NCI-H345 treated with DMSO at 0.1 percent for 48 hours (cell line): ENCODE results near the gene SIX3.

Source experiments
- DNase-seq: peaks from one replicate; lab custom pipeline; 2025; ENCODE audit not compliant: unreplicated experiment; lab: John Stamatoyannopoulos, UW

The SIX3 gene

DNA sequence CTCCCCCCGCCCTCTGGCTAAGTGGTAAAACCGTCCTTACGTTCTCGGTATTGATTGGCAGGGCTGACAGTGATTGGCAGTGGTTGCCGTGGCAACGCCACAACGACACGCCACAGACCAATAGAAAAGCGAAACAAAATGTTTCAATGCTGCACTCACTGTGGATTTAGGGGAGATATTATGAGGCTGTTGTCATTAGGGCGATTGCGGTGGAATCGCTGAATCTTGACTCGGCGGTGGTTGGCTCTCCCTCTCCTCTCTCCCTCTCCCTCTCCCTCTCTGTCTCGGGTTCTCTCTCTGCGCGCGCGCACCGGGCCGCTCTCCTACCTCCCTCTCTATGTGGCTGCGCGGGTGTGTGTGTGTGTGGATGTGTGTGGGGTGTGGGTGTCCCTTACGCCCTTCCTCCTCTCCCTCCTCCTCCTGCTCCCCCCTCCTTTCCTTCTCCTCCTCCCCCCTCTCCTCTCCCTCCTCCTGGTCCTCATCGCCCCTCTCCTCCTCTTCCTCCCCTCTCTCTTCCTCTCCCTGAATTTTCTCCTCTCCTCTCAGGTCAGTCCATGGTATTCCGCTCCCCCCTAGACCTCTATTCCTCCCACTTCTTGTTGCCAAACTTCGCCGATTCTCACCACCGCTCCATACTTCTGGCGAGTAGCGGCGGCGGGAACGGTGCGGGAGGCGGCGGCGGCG is at the start of gene SIX3:
TSS of gene SIX3 (plus strand) at position 152 of the 684 bp plus-strand sequence. CDS start at position 555, 403 bp downstream.
- no peak for DNase-seq

DNA sequence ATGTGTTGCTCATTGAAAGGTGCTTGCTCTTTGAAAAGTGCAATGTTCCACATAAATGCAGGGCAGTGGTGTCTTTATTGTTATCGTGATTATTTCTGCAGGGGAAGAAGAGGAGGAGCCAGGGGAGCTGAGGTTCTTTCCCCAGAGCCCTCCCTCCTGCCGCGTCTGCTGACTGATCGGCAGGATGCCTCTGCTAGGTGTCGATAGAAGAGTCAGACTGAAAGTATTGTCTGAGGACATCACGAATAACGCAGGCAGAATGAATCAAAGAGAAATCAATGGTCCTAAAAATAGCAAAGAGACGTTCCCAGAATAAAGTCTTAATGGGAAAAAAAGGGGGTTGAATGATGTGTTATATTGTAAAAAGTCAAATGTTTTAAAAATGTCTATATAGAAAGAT is 47.4 kb upstream of the SIX3 start:
- DNase-seq = no peak

DNA sequence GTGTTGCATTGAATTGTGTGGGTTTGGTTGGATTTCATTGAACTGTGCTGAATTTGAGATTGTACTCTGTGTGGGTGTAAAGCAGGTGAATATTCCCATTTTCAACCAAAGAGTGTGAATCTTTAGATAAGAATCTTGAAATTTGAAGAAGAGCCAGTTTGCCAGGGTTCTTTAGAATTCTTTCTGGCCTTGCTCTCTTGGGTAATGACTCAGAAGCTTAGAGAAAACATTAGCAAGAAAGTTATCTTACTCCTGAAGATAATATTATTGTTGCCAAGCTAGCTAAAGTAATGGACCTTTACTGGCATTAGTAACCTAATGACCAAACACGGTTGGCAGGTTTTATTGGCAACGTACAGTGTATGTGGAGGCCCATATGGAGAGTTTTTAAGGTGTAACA is 46.4 kb upstream of the SIX3 start:
- DNase-seq = no peak

GRCh38 chr2:44897406-44897805 is 44.1 kb upstream of the SIX3 start:
- no peak for DNase-seq

- DNase-seq = no peak
Observed at GRCh38 chr2:44902217-44903137, 39.0 kb upstream of the SIX3 start.

DNA sequence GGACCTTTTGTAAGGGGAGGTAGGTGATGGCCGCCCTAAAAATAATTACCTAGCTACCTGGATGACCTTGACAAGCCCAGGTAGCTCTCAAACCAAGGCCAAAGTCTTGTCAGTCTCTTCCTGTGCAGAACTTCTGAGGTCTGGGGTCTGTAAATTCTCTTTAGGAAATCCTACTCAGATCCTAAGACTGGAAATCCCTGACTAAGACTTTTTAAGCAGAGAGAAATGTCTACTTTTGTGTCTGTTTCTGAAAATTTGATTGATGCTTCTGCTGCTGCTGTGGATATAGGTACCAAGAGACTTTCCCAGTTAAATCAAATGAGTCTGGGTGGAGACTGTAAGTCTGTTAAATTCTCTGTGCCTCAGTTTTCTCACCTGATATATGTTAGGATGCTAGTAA is 36.9 kb upstream of the SIX3 start:
- no peak for DNase-seq

DNA sequence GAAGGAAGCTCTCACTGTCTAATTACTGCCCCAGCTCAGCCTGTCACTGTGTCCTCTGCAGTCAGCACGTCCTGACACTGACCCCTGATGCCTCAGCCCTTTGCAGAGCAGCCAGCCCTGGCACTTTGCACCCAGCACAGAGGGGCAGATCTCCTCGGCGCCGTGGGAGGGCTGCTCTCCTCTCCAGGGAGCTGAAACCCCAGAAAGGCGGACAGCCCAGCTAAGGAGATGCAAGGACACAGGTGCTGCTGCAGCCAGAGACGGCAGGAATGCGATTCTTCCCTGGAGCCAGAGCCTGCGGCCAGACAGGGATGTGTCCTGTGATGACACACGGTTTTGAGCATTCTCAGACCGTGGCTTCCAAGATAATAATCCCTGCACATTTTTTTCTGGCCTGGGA is 34.5 kb upstream of the SIX3 start:
- no peak for DNase-seq

DNA sequence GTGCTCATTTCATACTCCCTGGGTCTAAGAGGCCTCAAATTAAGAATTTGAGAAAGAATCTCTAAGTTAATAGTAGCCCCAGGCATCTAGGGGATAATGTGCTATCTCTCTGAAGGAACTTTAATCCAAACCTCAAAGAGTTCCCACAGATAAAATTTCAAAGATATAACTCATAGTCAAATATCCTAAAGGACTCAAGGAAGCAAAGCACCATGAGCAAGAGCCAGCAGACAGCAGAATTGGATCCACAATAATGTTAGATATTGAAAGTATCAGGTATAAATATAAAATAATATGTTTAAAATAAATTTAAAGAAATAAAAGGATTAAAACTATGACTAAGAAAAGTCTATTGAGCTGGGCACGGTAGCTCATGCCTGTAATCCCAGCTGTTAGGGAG is 31.7 kb upstream of the SIX3 start:
- DNase-seq = no peak

DNA sequence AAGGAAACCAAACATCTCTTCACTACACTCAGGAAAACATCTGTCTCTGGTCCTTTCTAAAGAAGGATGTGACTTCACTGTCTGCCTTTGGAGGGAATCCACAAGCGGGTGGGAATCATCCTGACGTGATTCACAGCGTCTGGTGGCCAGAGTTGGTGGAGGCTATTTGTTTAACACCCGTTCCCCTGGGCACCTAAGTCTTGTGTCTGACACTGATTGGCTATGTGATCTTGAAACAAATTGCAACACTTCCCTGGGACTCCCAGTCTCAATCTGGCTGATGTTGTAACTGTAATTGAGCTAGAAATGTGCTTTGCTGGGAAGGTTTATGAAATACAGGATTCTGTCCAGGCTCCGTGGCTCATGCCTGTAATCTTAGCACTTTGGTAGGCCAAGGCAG is 28.8 kb upstream of the SIX3 start:
- DNase-seq = no peak

GRCh38 chr2:44916291-44916690 is 25.2 kb upstream of the SIX3 start:
- no peak for DNase-seq

GRCh38 chr2:44918095-44918775 is 23.3 kb upstream of the SIX3 start:
- no peak for DNase-seq

- no peak for DNase-seq
Observed at GRCh38 chr2:44920751-44921150, 20.8 kb upstream of the SIX3 start.

GRCh38 chr2:44922776-44923175 is 18.7 kb upstream of the SIX3 start:
- no peak for DNase-seq

DNA sequence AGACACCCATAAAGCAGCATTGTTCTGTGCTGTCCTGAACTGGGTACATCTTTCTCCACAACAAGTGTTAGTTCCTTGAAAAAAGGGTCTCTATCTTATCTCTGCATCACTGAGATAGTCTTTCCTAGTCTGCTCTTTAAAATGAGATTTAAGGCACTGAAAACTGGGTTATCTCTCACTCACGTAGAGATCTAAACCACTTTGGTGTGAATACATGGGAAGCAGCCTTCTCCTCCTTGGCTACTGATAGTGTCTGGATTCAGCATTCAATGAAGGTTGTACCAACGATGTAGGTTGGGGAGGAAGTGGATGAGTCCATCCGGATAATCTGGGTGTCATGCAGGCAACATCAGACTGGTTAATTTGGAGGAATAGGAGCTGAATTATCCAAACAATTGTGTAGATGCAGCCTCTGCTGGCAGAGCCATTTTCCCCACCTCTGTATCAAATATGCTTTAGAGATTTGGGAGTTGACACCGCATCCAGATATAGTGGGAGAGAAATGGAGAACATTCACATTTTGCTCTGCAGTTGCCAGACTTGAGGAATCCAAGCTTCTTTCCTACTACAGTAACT is 15.9 kb upstream of the SIX3 start:
- no peak for DNase-seq

GRCh38 chr2:44926957-44927356 is 14.5 kb upstream of the SIX3 start:
- DNase-seq = no peak

- no peak for DNase-seq
Observed at GRCh38 chr2:44927985-44928482, 13.5 kb upstream of the SIX3 start.

- no peak for DNase-seq
Observed at GRCh38 chr2:44928483-44929158, 12.9 kb upstream of the SIX3 start.

GRCh38 chr2:44929159-44929734 is 12.3 kb upstream of the SIX3 start:
- no peak for DNase-seq

- no peak for DNase-seq
Observed at GRCh38 chr2:44929735-44930273, 11.7 kb upstream of the SIX3 start.
